ENCODE measurements around the gene KPNA3.
"Not testable (repeated sequence)": the region's sequence is repeated elsewhere in the genome, so short reads cannot be mapped to it uniquely, and the experiment has no call there.

The KPNA3 gene

DNA sequence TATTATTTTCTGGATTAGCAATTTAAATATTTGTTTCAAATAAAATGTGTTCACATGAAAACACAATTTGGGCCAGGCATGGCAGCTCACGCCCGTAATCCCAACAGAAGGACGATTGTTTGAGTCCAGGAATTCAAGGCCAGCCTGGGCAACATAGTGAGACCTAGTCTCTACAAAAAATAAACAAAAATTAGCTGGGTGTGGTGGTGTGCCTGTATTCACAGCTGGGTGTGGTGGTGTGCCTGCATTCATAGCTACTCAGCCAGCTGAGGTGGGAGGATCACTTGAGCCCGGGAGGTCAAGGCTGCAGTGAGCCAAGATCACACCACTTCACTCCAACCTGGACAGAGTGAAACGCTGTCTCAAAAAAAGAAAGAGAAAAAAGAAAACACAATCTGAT, 46.4 kb downstream of the KPNA3 start:
- DNase-seq = no peak

DNA sequence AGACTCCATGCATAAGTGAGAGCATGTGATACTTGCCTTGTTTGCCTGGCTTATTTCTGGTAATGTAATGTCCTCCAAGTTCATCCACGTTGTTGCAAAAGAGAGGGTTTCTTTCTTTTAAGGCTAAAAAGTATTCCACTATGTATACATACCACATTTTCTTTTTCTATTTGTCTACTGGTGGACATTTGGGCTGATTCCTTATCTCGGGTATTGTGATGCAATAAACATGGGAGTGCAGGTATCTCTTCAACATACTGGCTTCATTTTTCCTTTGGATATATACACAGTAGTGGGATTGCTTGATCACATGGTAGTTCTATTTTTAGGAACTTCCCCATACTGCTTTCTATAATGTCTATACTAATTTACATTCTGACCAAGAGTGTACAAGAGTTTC, 51.6 kb downstream of the KPNA3 start:
- no peak for DNase-seq

DNA sequence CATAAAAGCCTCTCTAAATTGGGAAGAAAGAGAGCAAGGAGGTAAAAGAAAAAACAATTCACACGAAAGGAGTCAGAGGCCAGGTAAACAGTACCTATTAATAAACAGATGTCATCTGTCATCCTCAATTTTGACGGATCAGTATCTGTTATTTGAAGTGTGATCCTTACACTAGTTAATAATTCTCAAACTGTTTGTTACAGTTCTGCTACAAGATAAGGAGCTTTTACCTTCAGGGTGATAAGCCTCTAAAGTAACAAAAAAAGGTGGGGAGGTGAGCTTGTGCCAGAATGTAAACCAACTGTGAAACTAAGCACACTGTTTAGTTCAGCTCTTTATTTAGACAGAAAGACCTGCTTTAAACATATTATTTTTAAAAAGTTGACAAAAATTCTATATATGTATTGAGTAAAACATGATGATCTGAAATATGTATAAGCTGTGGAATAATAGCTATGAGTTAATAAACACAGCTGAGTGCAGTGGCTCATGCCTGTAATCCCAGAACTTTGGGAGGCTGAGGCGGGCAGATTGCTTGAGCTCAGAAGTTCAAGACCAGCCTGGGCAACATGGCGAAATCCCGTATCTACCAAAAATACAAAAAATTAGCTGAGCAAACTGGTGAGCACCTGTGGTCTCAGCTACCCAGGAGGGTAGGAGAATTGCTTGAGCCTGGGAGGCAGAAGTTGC, 52.8 kb downstream of the KPNA3 start:
- DNase-seq = no peak

DNA sequence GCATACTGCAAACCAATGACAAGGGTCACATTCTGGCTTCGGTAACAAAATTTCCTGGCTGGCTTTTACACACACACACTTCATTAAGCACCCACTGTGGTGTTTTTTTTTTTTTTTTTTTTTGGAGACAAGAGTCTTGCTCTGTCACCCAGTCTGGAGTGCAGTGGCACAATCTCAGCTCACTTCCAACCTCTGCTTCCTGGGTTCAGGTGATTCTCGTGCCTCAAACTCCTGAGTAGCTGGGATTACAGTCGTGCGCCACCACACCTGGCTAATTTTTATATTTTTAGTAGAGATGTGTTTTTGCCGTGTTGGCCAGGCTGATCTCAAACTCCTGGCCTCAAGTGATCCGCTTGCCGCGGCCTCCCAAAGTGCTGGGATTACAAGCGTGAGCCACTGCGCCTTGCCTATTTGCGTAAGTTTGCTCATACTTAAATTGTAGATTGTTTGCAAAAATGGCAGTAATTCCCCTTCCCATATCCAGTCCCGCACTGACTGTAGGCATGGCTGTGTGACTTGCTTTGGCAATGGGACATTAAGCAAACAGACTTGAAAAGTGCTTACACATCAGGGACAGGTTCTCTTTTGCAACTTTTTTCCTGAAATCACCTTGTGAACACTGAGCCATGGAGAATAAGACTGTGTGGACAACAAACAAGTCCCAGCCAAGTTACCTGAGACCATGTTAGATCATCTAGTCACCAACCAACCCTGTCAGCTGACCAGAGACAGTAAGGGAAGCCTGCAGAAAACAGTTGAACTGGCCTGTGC, 59.1 kb downstream of the KPNA3 start:
- no peak for DNase-seq

DNA sequence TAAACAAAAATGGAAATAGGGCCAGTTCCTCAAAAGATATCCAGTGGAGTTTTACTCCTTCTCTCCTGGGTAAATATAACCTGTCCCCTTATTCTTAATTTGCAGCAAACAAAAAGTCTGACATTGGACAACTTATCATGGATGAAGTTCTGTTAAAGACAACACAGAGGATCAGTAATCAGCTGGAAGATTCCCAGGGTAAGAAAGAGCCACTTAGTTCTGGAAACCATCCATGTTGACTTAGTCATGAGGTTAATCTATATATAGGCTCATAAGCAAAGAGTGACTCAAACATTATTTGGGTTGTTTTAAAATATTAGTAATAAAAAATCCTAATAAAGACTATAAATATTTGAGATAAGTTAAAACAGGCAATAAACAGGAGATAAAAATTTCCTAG, 60.7 kb downstream of the KPNA3 start:
- DNase-seq = no peak

DNA sequence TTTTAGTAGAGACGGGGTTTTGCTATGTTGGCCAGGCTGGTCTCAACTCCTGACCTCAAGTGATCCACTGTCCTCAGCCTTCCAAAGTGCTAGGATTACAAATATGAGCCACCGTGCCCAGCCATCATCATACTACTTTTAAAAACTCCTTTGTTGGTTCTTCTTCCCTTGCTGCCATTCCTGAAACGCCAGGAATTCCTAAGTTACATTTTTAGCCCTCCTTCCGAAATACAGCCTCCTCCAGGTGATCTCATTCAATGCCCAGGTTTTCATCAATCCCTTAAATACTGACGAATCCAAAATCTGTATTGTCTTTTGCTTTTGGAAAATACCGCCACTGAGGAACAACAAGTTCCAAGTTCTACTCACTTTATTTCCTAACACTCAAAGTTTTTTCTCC, 75.9 kb downstream of the KPNA3 start:
- no peak for DNase-seq

DNA sequence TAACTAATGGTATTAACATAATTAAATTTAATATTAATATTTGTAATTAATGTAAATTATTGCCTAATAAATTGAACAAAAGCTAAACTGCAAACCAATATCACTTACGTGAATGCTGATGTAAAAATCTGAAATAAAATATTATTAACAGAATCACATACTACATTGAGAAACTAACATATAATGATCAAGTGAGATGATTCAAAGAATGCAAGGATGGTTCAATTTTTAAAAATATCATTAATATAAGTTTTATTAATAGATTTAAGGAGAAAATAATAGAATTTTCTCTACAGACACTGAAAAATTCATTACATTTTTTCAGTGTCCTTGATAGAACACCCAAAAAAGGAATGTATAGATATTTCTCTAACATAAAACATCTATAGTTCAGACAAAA, 77.7 kb downstream of the KPNA3 start:
- DNase-seq = no peak

DNA sequence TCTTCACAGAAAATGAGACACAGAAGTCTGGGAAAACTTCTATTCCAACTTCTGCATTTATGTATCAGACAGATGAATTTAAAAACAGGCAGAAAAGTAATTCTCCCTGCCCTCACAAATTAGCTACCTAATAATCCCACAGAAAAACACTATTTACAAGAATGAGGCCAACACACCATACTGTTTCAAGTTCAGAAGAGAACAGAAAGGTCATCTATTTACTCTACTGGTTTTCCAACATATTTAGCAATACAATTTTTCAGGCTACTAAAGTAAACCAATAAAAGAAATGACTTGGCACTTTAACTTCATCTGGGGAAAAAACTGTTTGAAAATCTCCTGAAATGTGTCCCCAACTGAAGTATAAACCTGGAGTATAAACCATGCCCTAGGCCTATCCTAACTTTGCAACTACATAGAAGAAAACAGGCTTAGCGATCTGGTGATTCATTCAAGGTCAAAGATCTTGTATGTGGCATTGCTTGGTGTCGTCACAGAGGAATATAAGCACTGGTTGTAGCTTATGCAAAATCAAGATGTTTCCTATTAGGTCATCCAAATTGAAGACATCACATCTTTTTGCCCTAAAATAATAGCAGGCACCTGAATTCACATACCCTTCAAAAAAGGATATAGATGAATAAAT, 81.1 kb downstream of the KPNA3 start:
- DNase-seq = no peak

DNA sequence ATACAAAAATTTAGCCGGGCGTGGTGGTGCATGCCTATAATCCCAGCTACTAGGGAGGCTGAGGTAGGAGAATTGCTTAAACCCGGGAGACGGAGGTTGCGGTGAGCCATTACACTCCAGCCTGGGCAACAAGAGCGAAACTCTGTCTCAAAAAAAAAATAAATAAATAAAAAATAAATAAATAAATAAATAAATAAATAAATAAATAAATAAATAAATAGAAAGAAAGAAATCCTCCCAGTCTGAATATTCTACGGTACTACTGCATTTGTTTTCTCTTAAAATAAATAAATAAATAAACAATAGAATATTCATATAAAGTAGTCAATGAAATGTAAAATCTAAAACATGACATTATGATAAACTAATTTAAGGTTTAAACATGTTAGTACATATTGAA, 88.2 kb downstream of the KPNA3 start:
- DNase-seq = not testable (repeated sequence)

DNA sequence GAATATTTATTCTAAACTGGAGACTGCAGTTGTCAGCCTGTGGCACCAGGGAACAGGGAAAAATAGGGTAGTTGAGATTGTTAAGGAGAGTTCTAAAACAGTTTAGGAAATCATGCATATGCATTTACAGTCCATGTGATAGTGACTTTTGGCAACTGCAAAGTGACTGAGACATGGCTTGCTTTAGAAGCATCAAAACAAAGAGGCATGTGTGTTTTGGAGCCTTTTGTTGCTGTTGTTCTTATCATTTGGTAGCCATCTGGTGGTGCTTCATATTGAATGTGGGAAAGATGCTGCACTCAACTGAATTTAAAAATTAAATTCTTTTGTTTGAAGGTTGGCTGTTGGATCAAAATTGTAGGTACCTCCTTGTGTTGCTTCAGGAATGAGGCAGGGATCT, 91.0 kb downstream of the KPNA3 start:
- DNase-seq = no peak

DNA sequence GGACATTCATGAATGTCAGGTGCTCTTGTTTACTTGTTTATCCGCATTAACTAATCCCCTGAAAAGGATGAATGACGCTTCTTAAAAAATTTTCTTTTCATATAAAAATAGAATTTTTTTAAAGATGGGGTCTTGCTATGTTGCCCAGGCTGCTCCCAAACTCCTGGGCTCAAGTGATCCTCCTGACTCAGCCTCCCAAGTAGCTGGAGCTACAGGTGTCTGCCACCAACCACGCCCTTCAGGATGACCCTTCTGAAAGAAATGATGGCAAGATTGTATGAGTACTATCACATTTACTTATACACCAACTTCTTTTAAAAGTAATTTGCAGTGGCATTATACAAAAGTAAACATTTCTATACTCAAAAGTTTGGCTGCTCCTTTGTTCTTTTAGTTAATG, 95.0 kb downstream of the KPNA3 start:
- DNase-seq = no peak

DNA sequence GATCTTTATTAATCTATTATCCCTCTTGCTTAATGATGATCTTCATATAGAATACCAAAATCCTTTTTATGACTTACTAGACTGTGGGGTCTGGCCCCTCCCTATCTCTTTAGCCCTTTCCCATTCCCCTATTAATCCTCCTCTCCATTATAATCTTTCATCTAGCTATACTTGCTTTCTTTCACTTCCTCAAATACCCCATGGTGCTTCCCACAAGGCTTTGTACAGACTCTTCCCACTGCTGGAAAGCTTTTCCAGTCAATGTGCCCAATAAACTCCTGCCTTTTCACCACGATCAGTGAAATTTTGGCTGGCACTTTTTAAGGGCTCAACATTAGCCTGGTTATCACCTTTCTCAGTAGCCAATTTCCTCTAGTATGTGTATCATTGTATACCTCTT, 98.0 kb downstream of the KPNA3 start:
- DNase-seq = no peak

DNA sequence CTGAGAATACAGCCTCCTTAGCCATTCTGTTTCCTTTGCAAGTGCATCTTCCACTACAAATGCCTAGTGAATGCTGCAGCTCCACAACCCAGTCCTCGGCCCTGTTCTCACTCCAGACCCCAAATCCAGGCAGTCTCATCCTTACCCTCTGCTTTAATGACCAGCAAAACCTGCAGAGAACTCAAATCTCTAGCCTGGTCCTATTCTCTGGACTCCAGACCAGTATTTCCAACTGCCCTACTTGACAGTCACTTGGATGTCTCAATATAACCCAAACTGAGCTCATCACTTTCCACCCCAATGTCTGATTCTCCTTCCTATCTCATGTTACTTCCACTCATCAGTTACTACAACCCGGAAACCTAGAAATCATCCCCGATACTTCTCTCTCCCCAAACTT, 98.6 kb downstream of the KPNA3 start:
- no peak for DNase-seq

DNA sequence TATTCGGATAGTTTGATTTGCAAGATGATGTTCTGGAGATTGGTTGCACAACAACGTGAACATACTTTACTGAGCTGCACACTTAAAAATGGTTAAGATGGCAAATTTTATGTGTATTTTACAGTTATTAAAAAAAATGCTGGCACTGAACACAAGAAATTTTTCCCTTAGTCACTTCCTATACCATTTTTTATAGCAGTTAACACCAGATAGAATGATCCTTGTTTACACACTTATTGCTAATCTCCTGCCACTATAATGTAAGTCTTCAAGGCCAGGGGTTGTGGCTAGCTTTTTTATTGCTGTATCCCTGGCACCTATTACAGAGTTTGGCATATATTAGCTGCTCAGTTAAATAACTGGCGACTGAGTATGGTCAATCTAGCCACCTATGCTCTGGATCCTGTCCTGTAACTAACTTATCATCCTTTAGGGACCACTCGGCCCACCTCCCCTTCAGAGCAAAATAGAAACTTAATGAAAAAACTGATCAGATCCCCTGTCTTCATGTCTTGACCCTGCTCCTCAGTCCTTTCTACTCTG, 99.2 kb downstream of the KPNA3 start:
- DNase-seq = no peak

DNA sequence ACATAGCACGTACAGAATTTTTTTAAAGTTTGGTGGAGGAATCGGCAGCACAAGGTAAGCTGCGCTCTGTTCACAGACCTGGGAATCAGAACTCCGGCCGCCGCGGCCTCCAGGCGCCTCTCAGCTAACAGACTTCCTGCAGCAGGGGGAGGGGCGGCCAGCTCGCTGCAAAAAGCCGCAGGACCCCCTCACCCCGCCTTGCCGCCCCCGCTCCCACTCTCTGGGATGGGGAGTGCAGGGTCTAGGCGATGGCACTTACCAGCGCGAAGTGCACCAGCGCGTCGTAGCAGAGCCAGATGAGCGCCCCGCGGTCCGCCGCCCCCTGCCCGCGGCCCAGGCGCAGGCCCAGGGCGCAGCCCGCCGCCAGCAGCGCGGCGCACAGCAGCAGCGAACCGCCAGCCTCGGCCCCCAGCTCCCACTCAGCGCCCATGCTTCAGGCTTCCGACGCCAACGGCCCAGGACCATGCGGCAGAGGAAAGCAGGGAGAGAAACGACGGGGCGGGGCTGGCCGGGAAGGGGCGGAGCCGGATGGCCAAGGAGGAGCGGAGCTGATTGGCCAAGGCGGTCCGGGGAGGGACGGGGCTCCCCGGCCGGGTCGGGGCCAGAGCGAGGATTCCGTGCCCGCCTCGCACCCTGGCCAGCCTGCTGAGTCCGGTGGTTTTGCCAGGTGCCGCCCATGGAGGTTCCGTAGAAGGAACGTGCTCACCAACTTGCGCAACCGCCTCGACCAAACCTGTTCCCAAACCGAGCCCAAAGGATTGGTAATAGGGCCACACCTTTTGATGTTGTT, 101.3 kb downstream of the KPNA3 start, which contains the start of gene EBPL:
TSS of gene EBPL (minus strand) at position 492 of the 790 bp plus-strand sequence. CDS start at position 430, 62 bp downstream.
- DNase-seq = peak; percentile 84

DNA sequence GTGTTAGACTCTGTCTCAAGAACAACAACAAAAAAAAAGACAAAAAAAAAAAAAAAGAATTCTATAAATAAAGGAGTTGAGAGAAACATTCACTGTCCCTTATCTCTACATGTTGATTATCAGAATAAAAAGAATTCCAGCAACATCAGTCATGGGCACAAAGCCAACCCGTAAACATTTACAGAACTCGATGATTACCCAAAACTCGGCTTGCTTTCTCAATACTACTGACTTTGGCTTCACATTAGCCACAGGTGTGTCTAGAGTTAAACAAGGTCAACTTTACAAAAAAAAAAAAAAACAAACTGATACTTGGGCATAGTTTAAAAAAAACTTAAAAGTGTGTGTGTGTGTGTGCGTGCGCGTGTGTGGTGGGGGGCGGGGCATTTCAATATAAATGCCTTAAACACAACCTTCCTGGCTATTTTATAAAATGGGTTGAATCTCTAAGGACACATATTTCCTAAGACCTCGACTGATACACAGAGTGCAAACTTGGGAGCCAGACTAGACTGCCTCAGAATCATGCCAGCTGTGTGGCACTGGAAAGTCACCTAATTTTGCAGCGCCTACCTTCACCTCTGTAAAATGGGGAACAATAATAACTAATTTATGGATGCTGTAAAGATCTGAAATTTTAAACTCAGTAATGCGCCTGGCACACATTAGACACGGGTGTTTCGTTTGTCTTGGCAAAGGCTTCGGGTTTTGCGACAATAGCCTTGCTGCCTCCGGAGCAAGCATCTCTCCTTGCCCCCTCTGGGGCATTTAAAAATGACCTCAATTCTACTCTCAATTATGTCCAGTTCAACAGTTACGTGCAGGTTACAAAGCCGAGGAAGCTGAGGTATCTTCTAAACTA, 102.1 kb downstream of the KPNA3 start:
- peak; percentile 24 for DNase-seq

DNA sequence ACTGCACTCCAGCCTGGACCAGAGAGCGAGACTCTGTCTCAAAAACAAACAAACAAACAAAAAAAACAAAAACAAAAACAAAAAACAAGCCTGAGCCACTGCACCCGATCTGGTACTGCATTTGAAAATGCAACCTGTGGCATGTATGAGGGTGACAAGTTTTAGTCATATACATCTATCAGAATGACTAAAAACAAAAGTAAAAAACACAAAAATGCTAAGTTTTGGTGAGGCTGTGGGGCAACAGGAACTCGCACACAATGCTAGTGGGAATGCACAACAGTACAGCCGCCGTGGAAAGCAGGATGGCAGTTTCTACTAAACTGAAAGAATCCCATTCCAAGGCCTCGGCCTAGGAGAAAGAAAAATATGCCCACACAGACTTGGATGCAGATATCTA, 109.0 kb downstream of the KPNA3 start:
- DNase-seq = no peak

DNA sequence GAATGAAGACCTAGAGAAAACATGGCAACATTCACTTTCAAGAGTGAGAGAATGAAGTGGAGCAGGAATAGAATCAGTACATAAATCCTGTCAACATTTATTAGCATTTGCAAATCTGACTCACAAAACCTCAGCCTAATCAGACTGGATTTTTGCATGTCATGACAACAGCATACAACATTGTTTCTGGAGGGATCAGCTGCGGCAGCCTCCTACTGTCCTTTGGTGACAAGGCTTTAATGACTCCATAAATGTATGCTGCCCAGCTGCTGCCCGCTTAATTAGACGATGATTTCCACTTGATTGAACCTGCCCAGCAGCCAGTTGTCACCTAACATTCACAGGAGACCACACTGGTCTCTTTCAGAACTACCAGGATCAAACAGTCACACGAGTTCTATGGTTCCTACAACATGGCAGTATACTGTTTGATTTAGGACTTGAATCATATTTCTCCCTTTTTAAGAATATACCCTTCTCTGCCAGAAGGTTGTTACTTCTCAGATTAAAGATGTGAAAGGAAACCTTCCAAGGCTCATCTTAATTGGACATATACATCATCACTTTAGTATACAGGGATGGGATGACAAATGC, 110.5 kb downstream of the KPNA3 start:
- no peak for DNase-seq

DNA sequence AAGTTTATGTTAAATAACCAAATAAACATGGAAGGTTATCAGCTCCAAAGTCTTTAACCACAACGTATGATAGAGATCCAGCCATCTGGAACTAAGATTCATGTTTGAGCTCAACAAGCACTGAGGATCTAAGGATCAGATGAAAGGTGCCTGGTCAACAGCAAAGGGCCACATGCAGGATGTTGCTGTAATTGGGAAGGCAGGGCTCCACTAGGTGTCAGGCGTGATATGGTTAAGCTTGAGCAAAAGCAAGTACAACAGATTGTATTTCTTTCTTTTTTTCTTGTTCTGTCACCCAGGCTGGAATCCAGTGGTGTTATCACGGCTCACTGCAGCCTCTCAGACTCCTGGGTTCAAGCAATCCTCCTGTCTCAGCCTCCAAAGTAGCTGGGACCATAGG, 113.2 kb downstream of the KPNA3 start:
- no peak for DNase-seq

DNA sequence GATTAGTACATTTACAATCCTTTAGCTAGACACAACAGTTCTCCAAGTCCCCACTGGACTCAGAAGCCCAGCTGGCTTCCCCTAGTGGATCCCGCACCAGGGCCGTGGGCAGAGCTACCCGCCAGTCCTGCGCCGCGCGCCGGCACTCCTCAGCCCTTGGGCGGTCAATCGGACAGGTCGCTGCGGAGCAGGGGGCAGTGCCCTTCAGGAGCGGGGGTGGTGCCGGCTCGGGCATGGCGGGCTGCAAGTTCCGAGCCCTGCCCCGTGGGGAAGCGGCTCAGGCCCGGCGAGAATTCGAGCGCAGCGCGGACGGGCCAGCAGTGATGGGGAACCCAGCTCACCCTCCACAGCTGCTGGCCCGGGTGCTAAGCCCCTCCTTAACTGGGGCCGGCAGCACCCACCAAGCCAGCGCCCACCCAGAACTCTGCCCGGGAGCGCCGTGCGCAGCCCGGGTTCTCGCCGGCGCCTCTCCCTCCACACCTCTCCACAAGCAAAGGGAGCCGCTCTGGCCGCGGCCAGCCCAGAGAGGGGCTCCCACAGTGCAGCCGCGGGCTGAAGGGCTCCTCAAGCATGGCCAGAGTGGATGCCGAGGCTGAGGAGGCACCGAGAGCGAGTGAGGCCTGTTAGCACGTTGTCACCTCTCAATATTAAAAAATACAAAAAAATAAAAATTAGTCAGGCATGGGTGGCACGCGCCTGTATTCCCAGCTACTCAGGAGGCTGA, 114.1 kb downstream of the KPNA3 start:
- no peak for DNase-seq

Data from NCI-H1092 (cell line).